DMS79 (cell line): Measurements from ENCODE around the gene COPB2.

Experiments
- DNase-seq: peaks from one replicate; lab custom pipeline; 2025; lab: John Stamatoyannopoulos, UW

Gene COPB2

GRCh38 chr3:139327861-139328260, 61.6 kb downstream of the COPB2 start:
- DNase-seq: no peak

DNA sequence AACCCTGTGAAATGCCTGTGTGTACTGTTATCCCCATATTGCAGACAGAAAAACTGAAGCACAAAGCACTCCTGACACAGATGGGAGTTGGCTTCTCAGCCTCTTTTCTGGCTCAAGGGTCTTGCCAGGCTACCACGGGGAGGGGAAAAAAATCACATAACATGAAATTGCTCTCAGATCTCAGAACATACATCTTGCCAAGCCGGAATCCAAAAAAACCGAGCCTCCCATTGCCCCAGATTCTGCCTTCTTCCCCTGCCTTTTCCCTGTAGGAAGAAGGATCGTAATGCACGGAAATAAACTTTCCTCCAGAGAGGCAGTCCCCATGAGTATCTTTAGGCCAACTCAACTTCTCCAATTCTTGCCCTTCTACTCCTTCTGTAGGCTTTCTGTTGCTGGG, 62.2 kb downstream of the COPB2 start:
- DNase-seq: no peak

DNA sequence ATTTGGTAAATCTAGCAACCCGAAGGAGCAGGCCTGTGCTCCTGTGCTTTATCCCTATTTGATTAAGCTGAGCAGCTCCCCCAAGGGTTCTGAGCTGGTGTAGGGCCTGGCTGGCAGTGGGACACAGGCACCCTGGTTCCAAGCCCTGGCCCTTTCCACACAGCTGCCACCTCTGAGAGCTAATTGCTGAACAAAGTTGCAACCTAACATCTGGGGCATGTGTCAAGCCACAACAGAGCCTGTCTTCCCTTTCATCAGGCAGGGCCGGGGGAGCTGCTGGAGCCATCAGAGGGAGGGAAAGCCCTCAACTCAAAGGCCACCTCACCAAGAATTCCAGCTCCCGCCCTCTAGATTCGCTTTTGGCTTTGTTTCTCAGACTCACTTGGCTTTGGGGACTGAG, 62.7 kb downstream of the COPB2 start:
- no peak for DNase-seq

GRCh38 chr3:139326131-139326530, 63.3 kb downstream of the COPB2 start:
- DNase-seq: no peak

- DNase-seq: no peak
Measured at GRCh38 chr3:139325551-139325950, 63.9 kb downstream of the COPB2 start.

DNA sequence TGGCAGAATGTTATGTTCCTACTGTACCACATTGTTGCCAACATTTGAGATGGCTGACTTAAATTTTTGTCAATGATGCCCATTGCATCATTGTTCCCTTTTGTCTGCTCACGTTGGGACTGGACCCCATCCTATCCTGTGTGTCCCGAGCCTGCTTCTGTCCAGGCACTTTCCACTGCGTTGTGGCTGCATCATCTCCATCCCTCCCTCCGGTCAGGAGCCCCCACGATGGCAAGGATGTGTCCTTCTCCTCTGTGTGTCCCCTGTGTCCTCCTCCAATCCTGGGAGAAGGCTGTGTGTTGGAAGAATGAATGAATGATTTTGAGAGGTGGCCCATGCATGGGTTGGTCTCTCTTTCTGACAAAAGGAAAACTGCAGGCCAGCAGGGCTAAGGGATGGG, 65.0 kb downstream of the COPB2 start:
- no peak for DNase-seq

- no peak for DNase-seq
Measured at GRCh38 chr3:139323146-139323545, 66.3 kb downstream of the COPB2 start.

DNA sequence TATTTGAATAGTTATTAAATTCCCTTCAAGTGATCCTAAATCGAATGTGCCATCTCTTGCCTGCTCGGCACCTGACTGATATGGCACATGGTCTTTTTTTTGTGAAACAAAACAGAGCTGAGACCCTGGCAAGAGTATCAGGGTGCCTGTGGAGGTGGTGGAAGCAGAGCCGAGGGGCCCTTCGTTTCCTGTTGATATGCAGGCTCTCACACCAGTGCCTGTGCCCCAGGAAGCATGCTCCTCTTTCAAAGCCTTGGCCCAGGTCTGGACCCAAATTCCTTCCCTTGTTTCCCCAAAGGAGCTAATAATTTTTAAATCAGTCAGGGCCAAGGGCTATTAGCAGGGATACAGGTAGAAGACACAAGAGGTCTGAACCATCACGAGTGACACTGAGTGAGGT, 67.1 kb downstream of the COPB2 start:
- DNase-seq: no peak

GRCh38 chr3:139320551-139321309, 68.7 kb downstream of the COPB2 start:
- no peak for DNase-seq

DNA sequence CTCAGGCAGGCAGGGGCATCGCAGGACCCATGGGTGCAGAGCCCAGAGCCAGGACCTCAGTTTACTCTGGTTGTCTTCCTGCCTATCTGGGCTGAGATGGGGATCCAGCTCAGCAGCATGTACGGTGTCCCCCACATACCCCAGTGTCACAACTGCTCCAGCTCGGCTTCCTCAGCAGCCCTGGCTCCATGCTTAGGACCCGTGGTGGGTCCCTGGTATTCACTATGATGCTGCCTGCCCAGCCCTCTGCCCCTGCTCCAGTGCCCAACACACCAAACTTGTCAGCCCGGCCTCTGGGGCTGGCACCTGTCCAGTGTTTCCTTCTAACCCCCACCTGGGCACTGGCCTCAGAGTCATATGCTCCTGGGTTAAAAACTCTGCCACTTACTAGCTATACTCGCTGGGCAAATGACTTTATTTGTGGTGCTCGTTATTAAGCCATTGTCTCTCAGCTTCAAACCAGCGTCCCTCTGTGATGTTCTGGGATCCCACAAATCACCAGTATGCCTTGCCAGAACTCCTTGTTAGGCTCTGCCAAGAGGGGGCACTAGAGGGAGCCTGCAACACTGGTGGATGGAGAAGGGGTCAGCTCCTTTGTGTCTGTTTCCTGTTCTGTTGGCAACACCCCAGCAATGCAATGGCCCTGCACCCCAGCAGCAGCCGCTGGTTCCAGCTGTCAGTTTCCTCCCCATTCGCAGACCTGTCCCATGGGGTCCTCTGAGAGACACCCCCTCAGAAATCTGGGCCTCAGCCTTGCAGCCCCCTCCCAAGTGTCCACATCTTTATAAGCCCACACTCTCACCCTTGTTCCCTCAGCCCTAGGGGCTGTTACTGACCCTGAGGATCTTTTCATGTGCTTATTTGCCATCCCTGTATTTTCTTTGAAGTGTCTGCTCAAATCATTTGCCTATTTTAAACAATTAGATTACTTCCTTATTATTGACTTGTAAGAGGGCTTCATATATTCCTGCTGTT, 69.7 kb downstream of the COPB2 start:
- DNase-seq: no peak

DNA sequence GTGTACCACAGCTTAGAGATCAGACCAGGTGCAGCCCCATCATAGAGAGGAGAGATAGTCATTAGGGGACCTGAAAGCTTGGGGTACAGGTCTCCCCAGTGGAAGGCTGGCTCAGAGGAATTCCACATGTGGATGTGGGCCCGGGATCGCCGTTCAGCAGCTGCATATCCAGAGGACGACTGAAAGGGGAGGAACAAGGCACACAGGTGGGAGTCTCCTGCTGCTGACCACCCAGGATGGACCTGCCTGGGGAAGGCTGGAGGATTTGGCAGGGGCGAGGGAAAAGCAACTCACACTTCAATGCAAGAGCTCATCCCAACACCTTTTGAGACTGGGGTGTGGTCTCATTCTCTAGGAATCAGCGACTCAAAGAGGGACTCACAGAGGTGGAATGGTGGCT, 70.6 kb downstream of the COPB2 start:
- DNase-seq: no peak

DNA sequence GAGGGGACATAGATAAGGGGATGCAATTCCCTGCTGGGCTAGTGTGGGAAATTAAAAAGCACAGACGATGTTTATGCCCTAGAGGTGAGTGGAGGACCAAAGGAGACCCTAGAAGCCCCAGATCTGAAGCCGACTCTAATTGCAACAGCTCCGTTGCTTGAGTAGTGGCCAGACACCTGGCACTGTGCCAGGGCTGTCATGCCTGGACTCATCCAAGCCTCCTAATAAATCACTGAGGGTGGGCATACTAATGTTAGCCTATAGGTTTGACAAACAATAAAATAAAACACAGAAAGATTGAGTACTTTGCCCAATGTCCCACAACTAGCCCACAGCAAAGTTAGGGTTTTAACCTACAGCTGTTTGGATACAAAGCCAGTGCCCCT, 71.0 kb downstream of the COPB2 start:
- no peak for DNase-seq

- no peak for DNase-seq
Measured at GRCh38 chr3:139317660-139318430, 71.6 kb downstream of the COPB2 start.

GRCh38 chr3:139317215-139317614, 72.2 kb downstream of the COPB2 start:
- DNase-seq: no peak

DNA sequence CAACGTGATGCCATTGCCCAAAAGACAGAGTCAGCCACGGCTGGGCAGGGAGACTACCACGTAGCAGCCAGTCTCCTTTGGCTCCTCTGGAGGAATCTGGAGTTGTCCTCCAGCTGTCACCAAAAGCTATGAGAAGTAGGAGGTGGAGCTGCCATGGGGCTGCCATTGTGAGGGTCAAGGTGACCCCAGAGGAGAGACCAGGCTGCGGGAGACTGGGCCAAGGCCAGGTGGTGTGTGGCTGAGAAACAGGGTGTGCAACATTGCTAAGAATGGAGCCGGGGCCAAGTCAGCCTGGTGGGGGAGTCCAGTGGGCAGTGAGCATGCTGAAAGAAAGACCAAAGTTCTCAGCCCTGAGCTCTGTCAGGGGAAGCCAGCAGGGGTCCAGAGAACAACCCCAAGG, 75.5 kb downstream of the COPB2 start:
- DNase-seq: no peak

DNA sequence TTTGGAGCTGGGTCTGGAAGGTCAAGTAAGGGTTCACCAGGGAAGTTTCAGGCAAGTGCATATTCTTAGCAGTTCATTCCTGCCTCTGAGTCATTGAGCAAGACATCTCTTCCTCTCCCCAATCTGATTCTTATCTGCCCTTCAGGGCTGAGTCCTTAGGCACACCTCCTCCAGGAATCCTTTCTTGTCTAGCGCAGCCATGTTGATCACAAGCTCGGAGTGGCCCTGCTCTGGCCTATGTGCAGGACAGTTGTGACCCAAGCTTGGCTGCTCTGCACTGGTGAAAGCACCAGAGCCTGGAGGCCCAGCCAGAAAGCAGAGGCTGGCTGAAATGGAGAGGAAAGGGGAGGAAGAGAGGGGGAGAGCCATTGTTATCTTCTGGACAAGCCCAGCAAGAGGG, 76.5 kb downstream of the COPB2 start:
- no peak for DNase-seq

GRCh38 chr3:139312416-139312815, 77.0 kb downstream of the COPB2 start:
- no peak for DNase-seq

DNA sequence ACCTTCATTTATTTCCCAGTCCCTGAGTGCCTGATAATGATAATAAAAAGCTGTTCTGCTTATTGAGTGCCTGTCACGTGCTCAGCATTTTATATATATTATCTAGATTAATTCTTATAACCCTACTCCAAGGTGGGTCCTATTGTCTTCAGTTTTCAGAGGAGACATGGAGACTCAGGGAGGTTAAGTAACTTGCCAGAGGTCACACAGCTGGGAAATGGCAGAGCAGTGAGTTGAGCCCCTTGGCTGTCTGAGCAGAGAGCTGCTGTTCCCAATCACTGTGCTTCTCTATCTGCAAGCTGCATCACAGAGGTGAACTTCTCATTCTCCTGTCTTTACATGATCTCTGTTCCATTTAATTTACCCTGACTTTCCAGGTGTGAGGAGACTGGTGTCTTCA, 77.9 kb downstream of the COPB2 start:
- no peak for DNase-seq

GRCh38 chr3:139310474-139310933, 78.9 kb downstream of the COPB2 start:
- DNase-seq: no peak

DNA sequence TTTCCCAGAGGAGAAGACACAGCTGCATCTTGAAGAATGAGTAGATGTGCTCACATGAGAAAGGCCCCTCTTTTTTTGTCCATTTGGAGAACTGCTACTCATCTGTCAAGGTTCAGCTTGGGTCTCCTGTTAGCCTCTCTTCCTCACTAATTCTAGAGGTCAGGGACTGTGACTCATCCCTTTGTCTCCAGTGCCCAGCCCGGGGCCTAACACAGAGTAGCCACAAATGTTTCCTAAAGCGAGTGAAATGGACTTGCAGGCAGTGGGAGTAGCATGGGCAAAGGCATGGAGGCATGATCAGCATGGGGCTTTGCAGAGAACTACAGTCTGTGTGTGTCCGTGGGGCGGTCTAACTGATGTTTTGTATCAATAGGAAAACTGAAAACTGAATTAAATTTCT, 79.6 kb downstream of the COPB2 start:
- DNase-seq: no peak

- no peak for DNase-seq
Measured at GRCh38 chr3:139309061-139309591, 80.3 kb downstream of the COPB2 start.

DNA sequence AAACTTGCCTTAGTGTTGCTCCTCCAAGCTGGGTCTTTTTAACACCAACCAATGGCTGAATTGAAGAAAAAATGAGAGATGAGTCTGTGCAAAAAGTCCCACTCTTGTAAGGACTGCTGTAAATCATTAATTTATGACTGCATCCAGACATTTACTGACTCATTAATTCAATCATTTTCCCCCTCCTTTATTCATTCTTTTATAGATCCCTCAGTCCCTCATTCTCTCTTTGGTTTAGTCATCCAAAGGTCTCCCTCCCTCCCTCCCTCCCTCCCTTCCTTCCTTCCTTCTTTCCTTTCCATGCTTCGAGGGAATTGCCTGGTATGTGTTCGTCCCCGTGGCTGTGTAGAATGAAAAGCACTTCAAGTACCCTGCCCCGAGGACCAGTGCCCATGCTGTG, 80.9 kb downstream of the COPB2 start:
- no peak for DNase-seq
